GM21786 (cell line): ENCODE results near the gene RBBP8NL.
A peak's percentile ranks its signal among the peaks of the same experiment; 100 is the strongest.

Experiments used
- ATAC-seq: cut with Tn5 transposase; IDR thresholded peaks from one replicate; pipeline ENCODE4 v1.9.1; 2021; ENCODE audit not compliant: unreplicated experiment

Gene RBBP8NL

DNA sequence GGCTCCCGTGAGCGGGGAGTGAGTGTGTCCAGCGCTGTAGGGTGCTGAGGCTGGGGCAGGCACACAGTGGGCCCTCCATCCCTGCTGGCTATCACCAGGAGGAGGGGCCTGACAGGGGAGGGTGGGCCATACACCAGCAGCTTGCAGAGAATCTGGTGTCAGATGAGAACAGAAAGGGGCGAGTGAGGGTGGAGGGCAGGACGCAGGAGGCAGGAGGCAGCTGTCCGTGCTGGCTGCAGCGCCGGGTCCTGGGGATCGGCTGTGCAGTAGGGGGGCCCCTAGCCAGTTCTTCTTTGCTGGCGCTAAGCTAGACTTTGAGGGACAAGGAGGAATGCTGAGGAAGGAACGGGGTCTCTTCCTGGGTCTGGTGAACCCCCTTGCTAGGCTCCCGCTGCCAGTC lies 18.7 kb downstream of the RBBP8NL start:
- ATAC-seq: no peak

DNA sequence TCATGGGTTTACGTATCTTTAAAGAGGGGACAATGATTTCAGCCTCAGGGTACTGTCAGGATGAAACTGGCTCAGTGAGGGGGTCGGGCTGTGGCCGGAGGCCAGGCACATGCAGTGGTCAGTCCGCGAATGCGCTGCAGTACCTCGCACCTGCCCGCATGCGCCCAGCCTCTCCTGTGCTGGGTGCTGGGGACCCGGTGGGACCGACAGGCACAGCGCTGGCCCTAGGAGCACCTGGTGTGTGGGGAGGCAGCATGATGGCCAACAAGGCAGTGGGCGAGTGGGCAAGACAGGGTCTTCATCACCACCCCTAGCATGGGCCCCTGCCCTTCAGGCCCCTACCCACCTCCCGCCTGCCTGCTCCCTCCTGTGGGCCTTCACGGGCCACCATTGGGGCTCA lies 19.3 kb downstream of the RBBP8NL start:
- ATAC-seq: no peak

DNA sequence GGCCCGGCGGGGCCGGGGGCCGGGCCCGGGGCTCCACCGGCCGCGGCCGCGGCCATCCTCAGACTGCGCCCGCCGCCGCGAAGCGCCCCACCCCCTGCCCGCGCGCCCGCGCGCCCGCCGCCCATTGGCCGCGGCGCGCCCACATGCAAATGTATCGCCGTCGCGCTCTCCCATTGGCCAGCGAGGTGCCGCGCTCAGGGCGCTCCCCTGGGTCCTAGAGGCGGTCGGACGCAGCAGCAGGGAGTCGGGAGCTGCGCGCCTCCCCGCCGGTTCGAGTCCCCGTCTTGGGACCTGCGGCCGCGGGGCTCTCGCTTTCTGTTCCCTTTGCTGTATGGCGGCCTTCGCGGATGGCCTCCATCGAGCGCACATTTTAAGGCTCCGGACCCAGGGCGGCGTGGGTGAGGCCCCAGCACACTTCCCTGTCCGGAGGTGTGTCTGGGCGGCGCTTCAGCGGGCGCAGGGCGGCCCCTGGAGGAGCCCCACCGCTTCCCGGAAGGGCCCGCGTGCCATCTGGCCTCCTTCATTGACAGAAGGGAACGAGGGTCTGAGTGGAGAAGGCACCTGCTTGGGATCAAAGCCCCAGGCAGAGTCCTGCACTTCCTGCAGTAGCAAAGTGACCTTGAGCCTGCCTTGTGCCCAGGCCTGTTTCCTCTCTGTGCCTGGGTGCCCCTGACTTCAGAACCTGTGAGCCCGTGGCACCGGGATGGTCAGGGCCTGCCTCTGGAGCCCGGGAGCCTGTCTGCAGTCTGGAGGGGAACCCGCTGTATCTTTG lies 19.9 kb downstream of the RBBP8NL start, which contains the start of gene CABLES2:
Gene CABLES2, minus strand, starts transcription at position 65 of the 772 bp plus-strand sequence. Its CDS starts 9 bp downstream, at position 56.
- peak; percentile 84 for ATAC-seq

DNA sequence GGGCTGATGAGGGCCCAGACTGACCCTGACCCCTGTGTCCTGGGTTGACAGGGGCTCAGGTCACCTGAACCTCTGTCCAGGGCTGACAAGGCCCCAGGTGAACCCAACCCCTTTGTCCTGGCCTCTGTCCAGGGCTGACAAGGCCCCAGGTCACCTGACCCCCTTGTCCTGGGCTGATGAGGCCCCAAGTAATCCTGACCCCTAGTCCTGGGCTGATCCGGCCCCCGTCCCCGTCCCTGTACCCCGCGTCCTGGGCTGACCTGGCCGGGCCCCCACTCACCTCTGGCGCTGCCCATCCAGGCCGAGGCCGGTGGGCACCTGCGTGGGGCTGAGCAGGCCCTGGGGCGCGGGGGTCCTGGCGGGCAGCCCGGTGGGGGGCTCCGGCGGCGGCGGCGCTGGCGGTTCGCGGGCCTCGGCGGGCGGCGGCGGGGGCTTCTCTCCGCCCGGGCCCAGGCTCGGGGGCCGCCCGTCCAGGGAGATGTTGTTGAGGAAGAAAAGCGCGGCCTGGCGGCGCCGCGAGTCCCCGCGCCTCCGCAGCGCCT lies 20.6 kb downstream of the RBBP8NL start:
- no peak for ATAC-seq

DNA sequence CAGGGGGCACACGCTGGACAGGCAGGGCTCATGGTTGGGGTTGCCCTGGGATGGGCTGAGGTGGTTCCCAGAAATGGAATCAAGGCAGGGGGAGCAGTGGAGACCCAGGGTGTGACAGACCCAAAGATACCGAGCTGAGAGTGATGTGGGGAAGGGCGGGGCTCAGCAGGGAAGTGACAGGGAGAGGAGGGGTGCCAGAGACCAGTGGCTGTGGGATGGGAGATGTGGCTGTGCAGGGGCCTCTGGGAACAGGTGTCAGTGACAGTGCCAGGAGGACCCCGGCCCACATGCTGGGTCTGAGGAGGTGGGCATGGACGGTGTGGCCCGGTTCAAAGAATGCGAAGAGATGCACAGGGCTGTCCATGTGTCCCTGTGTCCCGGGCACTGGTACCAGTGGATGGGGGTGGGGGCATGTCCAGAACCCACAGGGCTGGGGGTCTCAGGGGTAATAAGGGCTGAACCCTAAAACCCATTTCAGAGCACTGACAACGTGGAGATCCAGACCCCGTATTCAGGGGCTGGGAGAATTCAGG lies 21.3 kb downstream of the RBBP8NL start:
- ATAC-seq: no peak

DNA sequence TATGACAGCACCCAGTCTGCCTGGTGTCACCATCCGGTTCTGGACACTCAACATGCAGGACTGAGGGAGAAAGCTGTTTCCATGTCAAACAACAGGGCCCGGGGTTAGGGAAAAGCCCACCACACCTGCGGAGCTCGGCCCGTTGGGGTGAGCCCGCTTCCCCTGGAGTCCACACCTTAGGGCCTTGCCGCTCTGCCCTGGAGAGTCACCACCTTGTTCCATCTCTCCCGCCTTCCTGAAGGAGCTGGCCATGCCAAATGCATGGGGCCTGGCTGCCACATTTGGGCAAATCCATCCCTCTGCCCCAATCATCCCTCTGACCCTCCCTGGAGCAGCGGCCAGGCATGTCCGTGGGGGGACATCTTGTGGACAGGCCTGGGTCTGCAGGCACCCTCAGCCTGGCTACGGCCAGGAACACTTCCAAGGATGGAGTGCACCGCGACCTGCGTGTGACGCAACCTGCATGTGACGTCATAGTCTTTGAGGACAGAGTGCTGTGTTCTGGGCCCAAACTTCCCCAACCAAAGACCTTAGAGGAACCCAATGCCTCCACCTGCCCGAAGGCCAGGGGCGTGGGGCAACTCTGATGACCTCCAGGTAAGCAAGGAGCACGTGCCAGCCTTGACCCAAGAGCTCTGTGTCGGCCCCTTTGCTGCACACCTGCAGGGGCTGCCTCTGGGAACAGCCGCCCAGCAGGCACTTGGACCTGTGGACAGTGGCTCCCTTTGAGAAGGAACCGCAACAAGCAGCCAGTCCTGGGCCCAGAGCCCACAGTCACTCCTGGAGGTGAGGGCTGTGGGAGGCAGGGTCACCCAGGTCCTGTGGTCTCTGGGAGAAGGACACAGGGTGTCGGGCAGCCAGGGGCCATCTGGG lies 22.0 kb downstream of the RBBP8NL start:
- ATAC-seq: no peak

DNA sequence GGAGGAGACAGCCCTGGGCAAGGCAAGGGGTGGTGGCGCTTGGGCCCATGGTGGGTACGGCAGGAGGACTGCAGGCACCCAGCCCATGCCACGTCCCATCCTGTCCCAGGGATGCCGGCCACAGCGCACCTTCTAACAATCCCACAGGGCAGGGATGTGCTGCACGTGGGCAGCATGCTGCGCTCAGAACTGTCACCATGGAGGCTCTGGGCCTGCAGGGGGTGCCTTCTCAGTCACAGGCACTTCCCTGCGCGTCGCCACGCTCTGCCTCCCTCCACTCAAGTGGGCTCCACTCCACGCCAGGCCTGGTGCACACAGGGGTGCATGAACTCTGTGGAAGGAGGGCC lies 22.6 kb downstream of the RBBP8NL start:
- no peak for ATAC-seq

DNA sequence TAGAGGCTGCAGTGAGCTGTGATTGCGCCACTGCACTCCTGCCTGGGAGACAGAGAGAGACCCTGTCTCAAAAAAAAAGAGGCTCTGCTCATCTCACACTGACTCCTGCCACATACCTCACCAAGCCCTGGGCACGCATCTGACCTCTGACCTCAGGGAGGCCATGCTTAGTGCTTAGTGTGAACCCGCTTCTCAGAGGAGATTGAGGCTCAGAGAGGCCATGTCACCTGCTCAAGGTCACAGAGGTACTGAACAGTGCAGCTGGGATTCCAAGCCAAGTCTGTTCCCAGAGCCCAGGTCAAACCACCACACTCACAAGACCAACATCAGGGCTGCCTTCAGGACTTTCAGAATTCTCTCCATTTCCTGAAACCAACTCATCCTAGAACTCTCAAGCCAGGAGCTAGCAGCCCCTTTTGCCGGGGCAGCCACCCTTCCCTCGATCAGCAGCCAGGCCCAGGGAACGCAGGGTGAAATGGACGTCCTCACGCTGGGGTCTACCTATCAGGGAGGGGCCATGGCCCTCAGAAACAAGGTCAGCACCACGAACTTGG lies 23.1 kb downstream of the RBBP8NL start:
- no peak for ATAC-seq

DNA sequence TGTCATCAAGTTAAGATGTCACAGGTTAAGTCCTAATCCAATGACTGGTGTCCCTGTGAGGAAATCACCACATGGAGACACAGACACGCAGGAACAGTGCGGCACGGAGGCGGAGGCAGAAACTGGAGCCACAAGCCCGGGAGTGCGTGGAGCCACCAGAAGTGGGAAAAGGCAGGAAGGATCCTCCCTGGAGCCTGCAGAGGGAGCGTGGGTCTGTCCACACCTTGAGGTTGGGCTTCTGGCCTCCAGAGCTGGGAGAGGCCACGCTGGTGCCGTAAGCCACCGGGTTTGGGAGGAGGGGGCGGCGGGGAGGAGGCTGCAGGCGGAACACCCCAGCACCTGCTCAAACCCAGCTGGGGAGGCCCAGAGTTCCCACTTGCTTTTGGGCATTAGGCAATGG lies 24.0 kb downstream of the RBBP8NL start:
- ATAC-seq: no peak

DNA sequence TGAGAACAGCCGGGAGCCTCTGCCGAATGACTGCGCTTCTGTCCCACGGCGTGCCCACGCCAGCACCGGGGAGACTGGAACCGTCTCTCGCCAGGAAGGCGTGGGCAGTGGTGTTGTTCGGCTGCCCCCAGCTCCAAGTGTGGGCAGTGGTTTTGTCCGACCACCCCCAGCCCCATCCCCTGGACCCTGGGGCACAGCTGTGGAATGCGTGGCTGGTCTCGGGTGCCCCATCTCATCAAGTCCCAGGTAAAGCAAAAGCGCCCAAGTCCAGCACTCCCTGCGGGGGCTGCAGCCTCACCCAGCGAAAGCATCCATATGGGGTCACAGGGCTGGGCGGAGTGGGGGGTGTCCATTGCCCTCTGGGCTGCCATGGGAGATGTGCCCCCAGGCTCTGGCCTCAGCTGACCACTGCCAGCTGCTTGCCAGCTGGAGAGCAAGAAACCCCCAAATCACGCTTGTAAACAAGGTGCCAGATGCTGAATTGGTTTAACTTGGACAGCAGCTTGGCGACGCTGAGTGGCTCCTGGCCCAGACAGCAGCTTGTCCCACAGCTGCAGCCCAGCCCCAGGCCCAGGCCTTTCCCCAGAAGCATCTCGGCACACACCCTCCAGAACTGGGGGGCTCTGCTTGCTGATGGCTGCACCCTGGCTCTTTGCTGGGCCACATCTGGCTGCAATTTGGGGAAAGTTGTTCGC lies 24.7 kb downstream of the RBBP8NL start:
- no peak for ATAC-seq

DNA sequence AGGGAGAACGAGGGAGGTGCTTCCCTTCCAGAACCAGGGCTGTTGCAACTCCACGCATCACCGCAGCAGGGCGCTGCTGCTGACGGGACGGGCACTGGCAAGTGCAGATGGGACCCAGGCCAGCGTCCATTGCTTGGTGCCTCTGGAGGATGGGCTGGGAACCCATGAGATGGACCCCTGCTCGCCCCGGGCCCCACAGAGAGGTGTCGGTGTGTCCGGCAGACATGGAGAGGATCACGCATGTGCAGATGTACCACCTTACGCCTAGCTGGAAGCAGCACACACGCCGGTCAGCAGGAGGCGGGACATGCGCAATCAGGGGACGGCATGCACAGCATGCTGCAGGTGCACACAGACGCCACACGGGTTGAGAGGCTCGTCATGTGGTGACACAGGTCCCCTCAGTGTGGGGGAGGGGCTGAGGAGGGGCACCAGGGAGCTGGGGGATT lies 26.0 kb downstream of the RBBP8NL start:
- no peak for ATAC-seq

DNA sequence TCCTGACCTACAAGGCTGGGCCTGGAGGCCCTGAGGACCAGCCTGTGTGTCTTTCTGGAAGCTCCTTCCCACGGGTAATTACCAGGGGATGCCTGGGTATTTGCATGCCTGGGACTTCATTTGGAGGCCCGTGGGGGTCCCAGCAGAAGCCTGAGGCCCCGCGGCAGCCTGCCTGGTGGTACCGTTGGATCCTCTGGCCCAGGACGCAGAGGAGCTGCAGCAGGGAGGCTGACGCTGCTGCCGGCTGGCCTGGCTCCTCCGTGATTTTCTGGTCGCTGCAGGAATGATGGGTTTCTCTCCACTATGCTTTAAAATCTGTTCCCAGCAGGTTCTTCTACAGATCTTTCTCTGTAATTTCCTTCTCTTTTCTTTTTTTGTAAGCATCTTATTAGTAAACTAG lies 26.8 kb downstream of the RBBP8NL start:
- no peak for ATAC-seq

DNA sequence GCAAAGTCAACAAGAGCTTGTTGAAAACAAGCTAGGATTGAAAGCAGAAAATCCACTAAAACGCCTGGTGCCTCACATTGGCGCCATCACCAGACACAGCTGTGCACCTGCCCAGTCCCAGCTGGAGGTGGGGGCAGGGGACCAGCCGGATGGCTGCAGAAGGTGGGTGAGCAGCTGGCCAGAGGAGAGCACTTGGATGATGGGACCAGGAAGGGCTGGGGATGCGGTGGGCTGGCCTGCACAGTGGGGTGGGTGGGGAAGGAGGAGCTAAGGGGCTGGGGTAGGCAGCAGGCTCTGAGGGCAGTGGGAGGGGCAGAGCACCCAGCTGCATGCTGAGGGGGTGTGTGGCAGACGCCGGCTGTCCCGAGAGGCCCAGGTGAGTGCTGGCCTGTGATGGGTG lies 27.3 kb downstream of the RBBP8NL start:
- no peak for ATAC-seq

DNA sequence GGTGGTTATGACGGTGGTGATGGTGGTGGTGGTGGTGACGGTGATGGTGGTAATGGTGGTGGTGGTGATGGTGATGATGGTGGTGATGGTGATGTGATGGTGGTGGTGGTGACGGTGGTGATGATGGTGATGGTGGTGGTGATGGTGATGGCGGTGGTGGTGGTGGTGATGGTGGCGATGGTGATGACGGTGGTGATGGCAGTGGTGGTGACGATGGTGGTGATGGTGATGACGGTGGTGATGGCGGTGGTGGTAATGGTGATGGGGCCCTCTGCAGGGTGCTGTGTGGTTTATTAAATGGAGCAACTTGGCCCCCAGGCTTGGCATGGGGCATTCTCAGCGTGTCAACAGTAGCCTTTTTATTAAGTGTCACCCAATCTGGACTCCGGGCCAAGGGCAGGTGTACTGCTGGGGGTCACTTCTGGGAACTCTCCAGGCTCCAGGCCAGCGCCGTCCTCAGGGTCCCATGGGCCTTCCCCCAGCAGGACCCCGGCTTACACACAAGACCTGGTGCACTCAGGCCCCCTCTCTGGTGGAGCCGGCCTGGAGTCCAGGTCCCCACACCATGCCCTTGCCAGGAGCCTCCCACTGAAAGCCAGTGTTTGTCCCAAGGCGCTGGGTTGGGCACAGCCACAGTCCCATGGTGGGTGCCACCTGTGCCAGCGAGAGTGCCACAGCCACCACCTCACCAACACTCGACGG lies 29.1 kb downstream of the RBBP8NL start:
- no peak for ATAC-seq

DNA sequence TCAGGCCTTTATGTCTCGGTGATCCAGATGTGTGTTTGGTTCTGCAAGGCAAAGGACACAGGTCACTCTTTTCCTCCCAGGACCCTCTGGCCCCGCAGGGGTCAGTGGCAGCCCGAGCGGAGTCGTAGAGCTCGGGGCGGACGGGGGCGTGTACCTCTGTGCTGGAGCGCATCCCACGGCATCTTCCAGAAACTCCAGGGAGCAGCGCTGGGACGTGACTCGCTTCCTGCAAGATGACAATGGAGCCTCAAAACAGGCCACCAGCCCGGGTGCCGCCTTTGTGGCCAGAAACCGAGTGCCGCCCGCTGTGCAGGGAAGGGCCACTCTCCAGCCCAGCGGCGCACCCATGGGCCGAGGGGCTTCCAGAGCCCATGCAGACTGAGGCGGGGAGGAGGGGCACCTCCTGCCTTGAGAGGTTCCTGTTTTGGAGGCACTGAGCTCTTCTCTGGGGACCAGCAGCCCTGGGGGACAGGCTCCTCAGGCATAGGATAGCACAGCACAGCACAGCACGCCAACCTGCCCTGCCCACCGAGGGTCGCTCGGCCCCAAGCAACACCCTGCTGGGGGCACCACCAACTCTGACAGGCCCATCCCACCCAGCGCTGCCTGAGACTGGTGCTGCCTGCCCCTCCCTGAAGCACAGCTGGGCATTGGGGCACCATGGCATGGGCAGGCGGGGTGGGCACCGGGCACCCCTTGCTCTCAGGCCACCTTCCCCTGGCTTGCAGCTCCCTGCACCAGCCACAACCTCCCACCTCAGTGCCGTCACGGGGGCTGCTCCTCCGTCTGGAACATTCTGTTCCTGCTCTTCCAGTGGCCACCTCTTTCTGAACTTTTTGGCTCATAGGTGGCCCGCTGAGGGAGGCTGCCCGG lies 30.7 kb downstream of the RBBP8NL start:
- no peak for ATAC-seq

DNA sequence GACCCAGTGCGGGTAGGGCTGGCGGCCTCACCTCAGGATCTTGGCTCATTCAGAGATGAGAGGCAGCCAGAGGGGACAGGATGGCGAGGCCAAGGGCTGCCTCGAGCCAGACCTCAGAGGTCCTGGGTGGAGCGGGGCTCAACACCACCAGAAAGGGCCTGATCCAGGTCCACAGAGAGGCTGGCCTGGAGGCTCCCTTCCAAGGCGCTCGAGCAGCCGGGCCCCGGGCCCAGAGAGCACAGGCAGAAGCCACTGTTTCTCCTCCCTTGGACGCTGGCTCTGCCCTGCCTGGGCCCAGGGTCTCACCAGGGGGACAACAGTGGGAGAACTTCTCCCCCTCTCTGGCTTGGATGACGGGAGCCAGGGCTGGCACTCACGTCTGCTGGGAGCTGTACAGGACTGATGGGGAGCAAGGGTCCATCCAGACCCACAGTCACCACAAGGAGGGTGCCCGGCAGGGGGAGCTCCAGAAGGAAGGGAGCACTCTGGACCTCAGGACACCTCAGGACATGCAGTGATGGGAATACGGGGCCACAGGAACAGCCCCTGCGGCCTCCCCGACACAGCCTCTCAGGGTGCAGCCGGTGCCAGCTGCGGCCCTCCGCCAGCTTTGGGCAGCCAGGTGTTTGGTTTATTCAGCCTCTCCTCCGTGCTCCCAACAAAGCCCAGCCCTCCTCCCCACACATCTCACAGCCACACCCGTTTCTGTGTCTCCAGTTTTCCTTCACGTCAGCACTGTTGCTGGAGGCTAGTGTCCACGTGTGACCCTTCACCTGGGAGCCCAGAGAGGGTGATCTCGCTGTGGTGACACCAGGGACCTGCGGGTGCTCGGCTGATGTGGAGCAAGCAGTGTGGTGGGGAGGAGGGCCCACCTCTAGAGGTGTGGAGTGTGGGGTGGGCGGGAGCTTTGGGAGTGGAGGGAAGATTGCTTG lies 31.8 kb downstream of the RBBP8NL start:
- no peak for ATAC-seq

DNA sequence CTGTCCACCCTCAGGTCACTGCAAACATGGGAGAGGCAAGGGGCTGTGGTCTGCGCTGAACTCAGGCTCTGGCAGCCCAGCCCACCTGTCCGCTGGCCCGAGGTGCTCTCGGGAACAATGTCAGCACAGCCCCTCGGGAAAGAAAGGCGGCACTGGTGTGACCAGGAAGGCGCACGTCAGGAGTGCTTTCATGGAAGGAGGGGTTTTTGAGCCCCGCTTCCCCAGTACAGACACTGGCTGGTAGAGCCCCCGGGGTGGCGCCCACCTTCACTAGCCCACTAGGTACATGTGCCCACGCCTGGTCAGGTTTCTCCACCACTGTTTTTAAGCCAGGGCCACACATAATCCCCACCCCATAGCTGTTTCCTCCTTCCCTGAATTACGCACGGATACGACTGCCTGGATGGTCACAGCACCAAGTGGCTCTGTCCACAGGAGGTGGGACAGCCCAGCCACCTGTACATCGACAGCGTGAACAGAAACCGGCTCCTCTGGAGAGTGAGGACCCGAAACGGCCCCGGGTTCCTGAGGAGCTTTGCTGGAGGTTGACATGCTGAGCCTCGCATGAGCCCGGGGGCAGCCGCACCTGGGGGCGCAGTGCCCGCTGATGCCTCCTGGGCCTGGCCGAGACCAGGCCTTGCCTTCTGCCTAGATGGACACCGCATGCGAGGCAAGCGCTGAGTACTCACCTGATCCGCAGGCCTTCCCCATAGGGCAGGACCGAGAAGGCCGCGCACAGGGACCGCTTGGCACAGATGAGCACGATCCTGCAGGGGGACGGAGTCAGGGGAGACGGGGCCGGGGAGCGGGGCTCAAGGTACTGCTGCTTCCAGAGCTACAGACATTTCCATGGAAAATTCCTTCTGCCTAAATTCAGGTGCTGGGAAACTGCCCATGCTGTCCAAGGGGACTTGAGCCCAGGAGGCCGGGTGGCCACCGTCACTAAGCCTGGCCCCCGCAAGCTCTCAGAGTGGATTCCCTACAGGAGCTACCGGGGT lies 32.8 kb downstream of the RBBP8NL start:
- ATAC-seq: no peak
